Colonic mucosa (tissue), 4 donors: ENCODE data around the gene PTGES2. TPM values are rescaled to one million over a fixed set of nuclear protein-coding genes. Genes with fewer than 3 reads are reported as not detected.

Experiments used
- DNase-seq: peaks from one replicate; pipeline ENCODE4 v3.0.0-alpha.2; 2020
- H3K27ac ChIP-seq: fragments of 200-600 bp; one replicate; pipeline ENCODE4 v1.8.0; 2021
- H3K27me3 ChIP-seq: fragments of 200-600 bp; one replicate; pipeline ENCODE4 v1.8.0; 2021
- H3K36me3 ChIP-seq: fragments of 200-600 bp; one replicate; pipeline ENCODE4 v1.8.0; 2021
- H3K4me1 ChIP-seq: fragments of 200-600 bp; one replicate; pipeline ENCODE4 v1.8.0; 2021; ENCODE audit warnings: mild to moderate bottlenecking
- H3K4me3 ChIP-seq: fragments of 200-600 bp; one replicate; pipeline ENCODE4 v1.8.0; 2021
- H3K9ac ChIP-seq, 2 donors: one replicate each; pipeline ENCODE4 v1.7.0; 2013; ENCODE audit warnings: control low read depth in 2 of 2, low read depth in 2 of 2, low read length in 2 of 2
- H3K9me3 ChIP-seq: fragments of 200-600 bp; one replicate; pipeline ENCODE4 v1.8.0; 2021
- CTCF ChIP-seq: fragments of 200-600 bp; IDR thresholded peaks from one replicate; pipeline ENCODE4 v1.8.0; 2022; ENCODE audit warnings: antibody characterized with exemption, mild to moderate bottlenecking
- intact Hi-C: fragments of 100-400 bp; cut with DNase I; formaldehyde crosslinking; loops from one replicate; pipeline ENCODE4 v1.14.1; 2022
- total RNA-seq, 2 donors: library from RNA; stranded (reverse); fragmentation: NEBNext Ultra II Directional in 1 of 2; extraction: Animal tissue kit (Norgen Biotek cat#: 25700) in 1 of 2; gene quantifications; one replicate each; pipeline ENCODE4 v1.2.1, GENCODE V29; 2021
- donor health status: healthy.
- donor health status: DM: no; HTN: no; CAD: no.
- donor health status: DM: no; HTN: no; CAD: no.

PTGES2 gene
- total RNA-seq, 2 donors from 2014 or later: 93.7 to 142 TPM

- Histone ChIP-seq H3K4me3 (no peak overlapping the region), H3K4me1 (peaks cover 19% of the 10 kb centered on the region), H3K27me3 (no peaks in the 10 kb centered on the region), H3K27ac (no peak overlapping the region), H3K9me3 (no peaks in the 10 kb centered on the region), H3K9ac (no peak overlapping the region), H3K36me3 (no peaks in the 10 kb centered on the region)
- intact Hi-C loops: no loop called here
- no peak for TF ChIP-seq CTCF
- no peak for DNase-seq
Observed at GRCh38 chr9:128121466-128121810, 6.1 kb downstream of the PTGES2 start.

- Histone ChIP-seq H3K9me3 (no peaks in the 10 kb centered on the region), H3K36me3 (no peaks in the 10 kb centered on the region), H3K4me1 (peaks cover 22% of the 10 kb centered on the region), H3K4me3 (no peak overlapping the region), H3K27me3 (no peaks in the 10 kb centered on the region), H3K9ac (no peak overlapping the region), H3K27ac (no peak overlapping the region)
- no peak for TF ChIP-seq CTCF
- intact Hi-C loops: no loop called here
- no peak for DNase-seq
Observed at GRCh38 chr9:128120741-128121465, 6.6 kb downstream of the PTGES2 start.

- TF ChIP-seq CTCF: no peak
- Histone ChIP-seq H3K4me1 (peaks cover 21% of the 10 kb centered on the region), H3K9me3 (no peaks in the 10 kb centered on the region), H3K4me3 (no peak overlapping the region), H3K27ac (no peak overlapping the region), H3K36me3 (no peaks in the 10 kb centered on the region), H3K9ac (no peak overlapping the region), H3K27me3 (no peaks in the 10 kb centered on the region)
- intact Hi-C loops: no loop called here
- no peak for DNase-seq
Observed at GRCh38 chr9:128120061-128120740, 7.3 kb downstream of the PTGES2 start.

- Histone ChIP-seq H3K27me3 (no peaks in the 10 kb centered on the region), H3K9ac (no peak overlapping the region), H3K36me3 (no peaks in the 10 kb centered on the region), H3K4me3 (no peak overlapping the region), H3K4me1 (peaks cover 20% of the 10 kb centered on the region), H3K9me3 (no peaks in the 10 kb centered on the region), H3K27ac (no peak overlapping the region)
- intact Hi-C loops: loop anchor here (5.0 kb wide), 2 partner anchors 72 to 167 kb away; no protein-coding TSS in a partner anchor
- TF ChIP-seq CTCF: no peak
- no peak for DNase-seq
Observed at GRCh38 chr9:128118971-128119665, 8.4 kb downstream of the PTGES2 start.

GRCh38 chr9:128118472-128118857 is 9.1 kb downstream of the PTGES2 start:
- Histone ChIP-seq H3K36me3 (no peaks in the 10 kb centered on the region), H3K9ac (no peak overlapping the region), H3K9me3 (no peaks in the 10 kb centered on the region), H3K27ac (no peak overlapping the region), H3K4me3 (no peak overlapping the region), H3K4me1 (peaks cover 20% of the 10 kb centered on the region), H3K27me3 (no peaks in the 10 kb centered on the region)
- intact Hi-C loops: loop anchor here (5.0 kb wide), 2 partner anchors 71 to 166 kb away; no protein-coding TSS in a partner anchor
- TF ChIP-seq CTCF: no peak
- DNase-seq: no peak
